ENCODE data around the gene CA5B. TPM values are rescaled to one million over a fixed set of nuclear protein-coding genes. Genes with fewer than 3 reads are reported as not detected.
"Not testable (repeated sequence)": the region's sequence is repeated elsewhere in the genome, so short reads cannot be mapped to it uniquely, and the experiment has no call there.

CA5B gene
- total and polyA plus RNA-seq, 4 donors = 0.55 to 2.9 (median 1.6) TPM

DNA sequence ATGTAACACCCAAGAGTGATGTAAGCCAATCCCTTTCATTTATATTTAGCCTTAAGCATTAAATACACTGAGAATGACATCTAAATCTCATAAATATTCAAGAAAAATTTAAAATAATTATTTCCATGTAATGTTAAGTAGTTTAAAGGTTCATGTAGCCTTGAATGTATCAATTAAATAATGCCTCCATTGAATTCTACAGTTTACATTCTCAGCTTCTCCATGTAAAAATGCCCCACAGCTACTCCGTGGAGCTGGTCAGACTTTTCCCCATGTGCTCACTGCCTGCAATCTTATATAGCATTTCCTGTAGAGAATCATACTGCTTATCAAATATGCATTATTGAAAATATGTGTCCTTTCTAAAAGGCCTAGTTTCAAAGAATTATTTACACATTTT lies 91.1 kb downstream of the CA5B start:
- H3K36me3 ChIP-seq (ENCODE audit: control insufficient read depth in 4 of 4, insufficient read depth in 3 of 4, low read depth in 1 of 4, low read length in 3 of 4) = peaks cover 0 to 2% (median 1%) of the 10 kb centered on the region in 4 donors
- WGBS = 93% methylated on average over 1 of the region's 1 CpG
- H3K9me3 ChIP-seq (ENCODE audit: control insufficient read depth in 4 of 4, low read length in 3 of 4) = no peaks in the 10 kb centered on the region
- no peak for DNase-seq (ENCODE audit: low spot score)
- TF ChIP-seq SP1 (IDR thresholded peaks at IDR 0.05) (no peak), RAD21 (IDR thresholded peaks at IDR 0.05) (no peak), TAF1 (conservative IDR thresholded peaks at IDR 0.05) (no peak), HNF4G (IDR thresholded peaks at IDR 0.05) (no peak), YY1 (IDR thresholded peaks at IDR 0.05) (no peak), EGR1 (IDR thresholded peaks at IDR 0.05; ENCODE audit: low read depth in 2 of 2) (no peak), HNF4A (conservative IDR thresholded peaks at IDR 0.05) (no peak), JUND (IDR thresholded peaks at IDR 0.05) (no peak), RXRA (IDR thresholded peaks at IDR 0.05) (no peak), GABPA (IDR thresholded peaks at IDR 0.05 in 1 of 2, conservative IDR thresholded peaks at IDR 0.05 in 1 of 2) (no peak), NR2F2 (IDR thresholded peaks at IDR 0.05) (no peak), FOXA2 (IDR thresholded peaks at IDR 0.05) (no peak)
- TF ChIP-seq, protein P1, sequence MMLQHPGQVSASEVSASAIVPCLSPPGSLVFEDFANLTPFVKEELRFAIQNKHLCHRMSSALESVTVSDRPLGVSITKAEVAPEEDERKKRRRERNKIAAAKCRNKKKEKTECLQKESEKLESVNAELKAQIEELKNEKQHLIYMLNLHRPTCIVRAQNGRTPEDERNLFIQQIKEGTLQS (IDR thresholded peaks at IDR 0.05) = no peak
- TF ChIP-seq, protein P2, sequence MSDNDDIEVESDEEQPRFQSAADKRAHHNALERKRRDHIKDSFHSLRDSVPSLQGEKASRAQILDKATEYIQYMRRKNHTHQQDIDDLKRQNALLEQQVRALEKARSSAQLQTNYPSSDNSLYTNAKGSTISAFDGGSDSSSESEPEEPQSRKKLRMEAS (IDR thresholded peaks at IDR 0.05) = no peak
- TF ChIP-seq, protein P3, sequence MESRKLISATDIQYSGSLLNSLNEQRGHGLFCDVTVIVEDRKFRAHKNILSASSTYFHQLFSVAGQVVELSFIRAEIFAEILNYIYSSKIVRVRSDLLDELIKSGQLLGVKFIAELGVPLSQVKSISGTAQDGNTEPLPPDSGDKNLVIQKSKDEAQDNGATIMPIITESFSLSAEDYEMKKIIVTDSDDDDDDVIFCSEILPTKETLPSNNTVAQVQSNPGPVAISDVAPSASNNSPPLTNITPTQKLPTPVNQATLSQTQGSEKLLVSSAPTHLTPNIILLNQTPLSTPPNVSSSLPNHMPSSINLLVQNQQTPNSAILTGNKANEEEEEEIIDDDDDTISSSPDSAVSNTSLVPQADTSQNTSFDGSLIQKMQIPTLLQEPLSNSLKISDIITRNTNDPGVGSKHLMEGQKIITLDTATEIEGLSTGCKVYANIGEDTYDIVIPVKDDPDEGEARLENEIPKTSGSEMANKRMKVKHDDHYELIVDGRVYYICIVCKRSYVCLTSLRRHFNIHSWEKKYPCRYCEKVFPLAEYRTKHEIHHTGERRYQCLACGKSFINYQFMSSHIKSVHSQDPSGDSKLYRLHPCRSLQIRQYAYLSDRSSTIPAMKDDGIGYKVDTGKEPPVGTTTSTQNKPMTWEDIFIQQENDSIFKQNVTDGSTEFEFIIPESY (IDR thresholded peaks at IDR 0.05) = no peak
- no peak overlapping the region for H3K27ac ChIP-seq (ENCODE audit: low read depth in 1 of 2, low read length in 2 of 2)
- H3K4me3 ChIP-seq (ENCODE audit: low read depth in 1 of 3, low read length in 3 of 3) = no peak overlapping the region
- no peak overlapping the region for H3K9ac ChIP-seq (ENCODE audit: low read depth in 1 of 2, low read length in 2 of 2)
- no peaks in the 10 kb centered on the region for H3K27me3 ChIP-seq (ENCODE audit: control insufficient read depth in 4 of 4, insufficient read depth in 4 of 4, low read length in 3 of 4)
- H3K4me1 ChIP-seq (ENCODE audit: control insufficient read depth in 4 of 4, insufficient read depth in 4 of 4, low read length in 3 of 4) = no peaks in the 10 kb centered on the region

DNA sequence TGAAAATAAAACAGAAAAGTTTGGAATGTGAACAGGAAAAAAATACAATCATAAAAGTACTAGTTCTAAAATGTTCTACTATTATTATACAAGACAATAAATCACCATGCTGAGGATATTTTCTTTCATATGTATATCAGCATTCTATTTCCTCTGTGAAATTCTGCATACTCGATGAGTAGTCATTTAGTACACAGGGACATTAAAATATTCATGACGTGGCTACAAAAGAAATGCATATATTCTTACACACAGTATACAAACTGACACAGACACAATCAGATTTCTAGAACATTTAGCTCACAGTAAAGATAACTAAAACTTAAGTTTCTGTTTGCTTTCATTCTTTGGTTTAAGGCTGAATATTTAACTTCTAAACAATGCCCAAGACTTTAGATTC lies 93.3 kb downstream of the CA5B start:
- H3K9me3 ChIP-seq (ENCODE audit: control insufficient read depth in 4 of 4, low read length in 3 of 4); H3K36me3 ChIP-seq (ENCODE audit: control insufficient read depth in 4 of 4, insufficient read depth in 3 of 4, low read depth in 1 of 4, low read length in 3 of 4); H3K4me3 ChIP-seq (ENCODE audit: low read depth in 1 of 3, low read length in 3 of 3); H3K27ac ChIP-seq (ENCODE audit: low read depth in 1 of 2, low read length in 2 of 2); H3K9ac ChIP-seq (ENCODE audit: low read depth in 1 of 2, low read length in 2 of 2); H3K4me1 ChIP-seq (ENCODE audit: control insufficient read depth in 4 of 4, insufficient read depth in 4 of 4, low read length in 3 of 4); DNase-seq (ENCODE audit: low spot score); H3K27me3 ChIP-seq (ENCODE audit: control insufficient read depth in 4 of 4, insufficient read depth in 4 of 4, low read length in 3 of 4): not testable (repeated sequence)
- WGBS = no CpG with 5 or more reads among the region's 2 CpGs

DNA sequence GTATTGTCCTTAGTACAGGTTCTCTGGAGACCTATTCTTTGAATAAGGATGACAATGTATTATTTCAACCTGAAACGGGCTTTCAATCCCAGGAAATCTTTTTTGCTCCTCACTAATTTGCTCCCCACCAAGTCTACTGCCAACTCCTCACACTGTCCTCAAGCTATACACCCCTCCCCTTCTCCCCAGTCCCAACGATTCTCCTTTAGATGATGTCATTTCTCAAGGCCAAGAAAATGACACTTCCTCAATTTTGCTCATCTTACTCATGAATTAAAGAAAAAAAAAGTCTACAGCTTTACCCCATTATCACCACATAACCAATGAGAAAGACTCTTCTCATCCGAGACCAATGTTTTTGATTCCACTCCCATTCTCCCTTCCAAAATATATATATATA lies 96.0 kb downstream of the CA5B start:
- H3K27ac ChIP-seq (ENCODE audit: low read depth in 1 of 2, low read length in 2 of 2) = no peak overlapping the region
- DNase-seq (ENCODE audit: low spot score) = no peak
- no peak overlapping the region for H3K4me3 ChIP-seq (ENCODE audit: low read depth in 1 of 3, low read length in 3 of 3)
- no peaks in the 10 kb centered on the region for H3K27me3 ChIP-seq (ENCODE audit: control insufficient read depth in 4 of 4, insufficient read depth in 4 of 4, low read length in 3 of 4)
- no peak overlapping the region for H3K9ac ChIP-seq (ENCODE audit: low read depth in 1 of 2, low read length in 2 of 2)
- WGBS = 87% methylated on average over 3 of the region's 3 CpGs
- no peak for TF ChIP-seq NR2F2 (IDR thresholded peaks at IDR 0.05)
- H3K4me1 ChIP-seq (ENCODE audit: control insufficient read depth in 4 of 4, insufficient read depth in 4 of 4, low read length in 3 of 4) = no peaks in the 10 kb centered on the region
- no peaks in the 10 kb centered on the region for H3K9me3 ChIP-seq (ENCODE audit: control insufficient read depth in 4 of 4, low read length in 3 of 4)
- H3K36me3 ChIP-seq (ENCODE audit: control insufficient read depth in 4 of 4, insufficient read depth in 3 of 4, low read depth in 1 of 4, low read length in 3 of 4) = no peaks in the 10 kb centered on the region

Measured in liver (tissue), 9 donors.